GM12878 (cell line): ENCODE data around the gene LETM1. TPM values are rescaled to one million over a fixed set of nuclear protein-coding genes. Genes with fewer than 3 reads are reported as not detected.

Experiments used
- ATAC-seq: fragments of 200-7000 bp; cut with Tn5 transposase; 3 replicates; pipeline ENCODE4 v1.9.1; 2020; ENCODE audit warnings: mild to moderate bottlenecking, moderate library complexity
- BruUV-seq: library from RNA; stranded (reverse); fragments of 400-500 nt; replicated peaks from 2 replicates; lab custom pipeline; 2021; lab: Mats Ljungman, UMichigan
- CTCF ChIA-PET: fragments of 300-600 bp; sonication (Branson Sonifier 250); formaldehyde crosslinking; extraction: SDS; loops from one replicate; lab custom pipeline; 2021; ENCODE audit warnings: inconsistent platforms; lab: Yijun Ruan, JAX
- POLR2A ChIA-PET: fragments of 350-600 bp; formaldehyde crosslinking; extraction: SDS; loops from one replicate; lab custom pipeline; 2021; ENCODE audit warnings: inconsistent platforms; lab: Charles Lee
- RAD21 ChIA-PET: fragments of 300-600 bp; sonication (Branson Sonifier 250); formaldehyde crosslinking; loops from one replicate; lab custom pipeline; 2023; ENCODE audit warnings: antibody characterized with exemption; ENCODE audit not compliant: unreplicated experiment; lab: Charles Lee
- SMC1A ChIA-PET: fragments of 300-600 bp; sonication (Branson Sonifier 250); formaldehyde crosslinking; loops from one replicate; lab custom pipeline; 2023; ENCODE audit not compliant: unreplicated experiment, uncharacterized antibody; lab: Charles Lee
- DNase-seq: peaks from one replicate; pipeline ENCODE4 v3.0.0-alpha.2; 2011; ENCODE audit warnings: low read depth, low spot score
- FAIRE-seq: peaks from 3 replicates; lab custom pipeline; 2011; peaks lifted over from hg19 to GRCh38; lab: Jason Lieb, UNC
- H2AFZ ChIP-seq: 2 replicates; pipeline ENCODE4 v1.6.0; 2011; ENCODE audit warnings: low read depth, low read length, control low read depth; ENCODE audit not compliant: control insufficient read depth
- H3K27ac ChIP-seq: 2 replicates; pipeline ENCODE4 v1.5.1; 2011; ENCODE audit warnings: control low read depth; ENCODE audit not compliant: control insufficient read depth, insufficient read depth
- H3K27me3 ChIP-seq, 2 experiments: replicated peaks in 1 of 2; 2 replicates each; pipeline versions ENCODE4 v1.6.0 to v1.6.1; 2011; ENCODE audit warnings: low read length in 1 of 2; ENCODE audit not compliant: control insufficient read depth in 2 of 2, insufficient read depth in 2 of 2
- H3K36me3 ChIP-seq, 2 experiments: 2 replicates each; pipeline ENCODE4 v1.5.1; 2011; ENCODE audit warnings: low read length in 1 of 2; ENCODE audit not compliant: control insufficient read depth in 2 of 2, insufficient read depth in 2 of 2
- H3K4me1 ChIP-seq: 2 replicates; pipeline ENCODE4 v1.6.1; 2011; ENCODE audit warnings: mild to moderate bottlenecking, low read length, moderate library complexity, mixed read lengths; ENCODE audit not compliant: control insufficient read depth, insufficient read depth
- H3K4me2 ChIP-seq: 2 replicates; pipeline ENCODE4 v1.6.0; 2011; ENCODE audit warnings: control low read depth; ENCODE audit not compliant: control insufficient read depth, insufficient read depth
- H3K4me3 ChIP-seq: fragments of 200-600 bp; sonication (generic); 2 replicates; pipeline ENCODE4 v1.5.1; 2016
- H3K79me2 ChIP-seq: 2 replicates; pipeline ENCODE4 v1.6.0; 2011; ENCODE audit warnings: low read length; ENCODE audit not compliant: control insufficient read depth, insufficient read depth
- H3K9ac ChIP-seq: 2 replicates; pipeline ENCODE4 v1.8.0; 2011; ENCODE audit warnings: low read length, control low read depth, mixed read lengths; ENCODE audit not compliant: control insufficient read depth, insufficient read depth
- H3K9me3 ChIP-seq: replicated peaks from 3 replicates; pipeline ENCODE4 v1.5.1; 2011; ENCODE audit warnings: mild to moderate bottlenecking, low read length; ENCODE audit not compliant: control insufficient read depth, insufficient read depth
- H4K20me1 ChIP-seq: 2 replicates; pipeline ENCODE4 v1.6.0; 2011; ENCODE audit not compliant: control insufficient read depth, insufficient read depth
- BRCA1 ChIP-seq: IDR thresholded peaks from 2 replicates; pipeline ENCODE4 v1.6.1; 2011; ENCODE audit warnings: low read depth, low read length, improper control_type of control experiment
- CTCF ChIP-seq, 3 experiments: IDR thresholded peaks in 2 of 3; conservative IDR thresholded peaks in 1 of 3; 2 replicates each; pipeline ENCODE4 v1.5.1; 2011; ENCODE audit warnings: low read depth in 3 of 3, low read length in 3 of 3, mild to moderate bottlenecking in 3 of 3, control low read depth in 2 of 3, moderate library complexity in 2 of 3, inconsistent platforms in 1 of 3, mixed read lengths in 1 of 3; ENCODE audit not compliant: control insufficient read depth in 2 of 3, insufficient read depth in 1 of 3; ENCODE audit errors: extremely low read depth in 1 of 3
- EP300 ChIP-seq, 2 experiments: fragments of 150-350 bp in 1 of 2; IDR thresholded peaks; 2 replicates each; pipeline ENCODE4 v1.6.1; 2011 to 2012; ENCODE audit warnings: low read depth in 2 of 2, low read length in 2 of 2, borderline replicate concordance in 1 of 2, improper control_type of control experiment in 1 of 2, inconsistent platforms in 1 of 2; ENCODE audit not compliant: control insufficient read depth in 1 of 2
- EZH2 ChIP-seq: IDR thresholded peaks from 2 replicates; pipeline ENCODE4 v1.6.1; 2012; ENCODE audit warnings: low read depth, mild to moderate bottlenecking, control low read depth, inconsistent platforms, low read length, borderline replicate concordance; ENCODE audit not compliant: control insufficient read depth
- GATAD2B ChIP-seq: fragments of 450-650 bp; conservative IDR thresholded peaks from 2 replicates; pipeline ENCODE4 v1.6.1; 2017; ENCODE audit warnings: low read depth, mild to moderate bottlenecking, moderate library complexity
- HDAC2 ChIP-seq: fragments of 200-600 bp; sonication (generic); IDR thresholded peaks from 2 replicates; pipeline ENCODE4 v1.6.1; 2017
- HDGF ChIP-seq: fragments of 450-650 bp; IDR thresholded peaks from 2 replicates; pipeline ENCODE4 v1.6.1; 2016; ENCODE audit warnings: antibody characterized with exemption
- MYC ChIP-seq: IDR thresholded peaks from 2 replicates; pipeline ENCODE4 v1.6.1; 2011; ENCODE audit warnings: mild to moderate bottlenecking, low read length, moderate library complexity, inconsistent platforms; ENCODE audit not compliant: insufficient read depth, insufficient replicate concordance, insufficient read length, severe bottlenecking
- PML ChIP-seq: IDR thresholded peaks from 2 replicates; pipeline ENCODE4 v1.6.1; 2012; ENCODE audit warnings: low read length, inconsistent platforms
- POLR2A ChIP-seq: IDR thresholded peaks from 2 replicates; pipeline ENCODE4 v1.6.1; 2011; ENCODE audit warnings: low read depth, mild to moderate bottlenecking, low read length
- POU2F2 ChIP-seq: IDR thresholded peaks from 3 replicates; pipeline ENCODE4 v1.6.1; 2011; ENCODE audit warnings: low read depth, mild to moderate bottlenecking, low read length, borderline replicate concordance
- RAD21 ChIP-seq: IDR thresholded peaks from 2 replicates; pipeline ENCODE4 v1.6.1; 2011; ENCODE audit warnings: mild to moderate bottlenecking, low read depth, low read length, moderate library complexity; ENCODE audit not compliant: insufficient read depth
- RCOR1 ChIP-seq: conservative IDR thresholded peaks from 2 replicates; pipeline ENCODE4 v1.6.1; 2012; ENCODE audit warnings: low read depth, low read length, improper control_type of control experiment
- ZNF24 ChIP-seq: fragments of 450-650 bp; IDR thresholded peaks from 2 replicates; pipeline ENCODE4 v1.6.1; 2017; ENCODE audit warnings: antibody characterized with exemption, mild to moderate bottlenecking
- ZNF274 ChIP-seq: IDR thresholded peaks from one replicate; pipeline ENCODE4 v1.8.0; 2011; ENCODE audit not compliant: insufficient read length, insufficient read depth
- WGBS: methylation state at CpG from one replicate; pipeline ENCODE4 v1.1.6; 2016; ENCODE audit warnings: low lambda C conversion rate; ENCODE audit not compliant: insufficient replicate concordance, insufficient coverage; ENCODE audit errors: missing lambda C conversion rate; 5-methylcytosine and 5-hydroxymethylcytosine counted together
- in situ Hi-C: fragments of 300-500 bp; cut with MboI; formaldehyde crosslinking; loops from 9 replicates; pipeline ENCODE4 v1.14.3; 2018; ENCODE audit warnings: mixed read lengths
- intact Hi-C: fragments of 100-400 bp; cut with micrococcal nuclease; formaldehyde crosslinking; loops from one replicate; pipeline ENCODE4 v1.14.2; 2022; ENCODE audit not compliant: unreplicated experiment
- polyA plus RNA-seq, 11 experiments: library from polyadenylated mRNA; depleted of rRNA in 4 of 11; unstranded in 6 of 11; stranded (reverse) in 5 of 11; fragments of >200 nt; fragmentation: Nextera tagmentation in 4 of 11; fragmentation: Illumina TruSeq in 1 of 11; extraction: Ambion mirVana in 4 of 11; extraction: Trizol in 1 of 11; gene quantifications; 1 replicate in 1 of 11; 2 replicates in 10 of 11; pipeline versions ENCODE4 v1.2.1 to v1.2.3, GENCODE V29; 2011 to 2016; ENCODE audit warnings: inconsistent platforms in 2 of 11, missing spikeins in 2 of 11, low read depth in 1 of 11
- total RNA-seq, 4 experiments: library from RNA; depleted of rRNA in 3 of 4; stranded (reverse); fragments of >200 nt in 3 of 4; fragmentation: Illumina TruSeq in 1 of 4; extraction: Trizol in 1 of 4; gene quantifications; 2 replicates each; pipeline versions ENCODE4 v1.2.1 to v1.2.3, GENCODE V29; 2013 to 2021
- TF ChIP-seq, protein P1 (sequence below): IDR thresholded peaks from 2 replicates; pipeline ENCODE4 v1.6.1; 2012; ENCODE audit warnings: low read depth, low read length, improper control_type of control experiment

LETM1 gene
- total and polyA plus RNA-seq, 10 of the 15 experiments (the other 5 are each of a cell fraction or from before 2014, with no cell fraction given): 2.6 to 65.2 (median 30.2) TPM

DNA sequence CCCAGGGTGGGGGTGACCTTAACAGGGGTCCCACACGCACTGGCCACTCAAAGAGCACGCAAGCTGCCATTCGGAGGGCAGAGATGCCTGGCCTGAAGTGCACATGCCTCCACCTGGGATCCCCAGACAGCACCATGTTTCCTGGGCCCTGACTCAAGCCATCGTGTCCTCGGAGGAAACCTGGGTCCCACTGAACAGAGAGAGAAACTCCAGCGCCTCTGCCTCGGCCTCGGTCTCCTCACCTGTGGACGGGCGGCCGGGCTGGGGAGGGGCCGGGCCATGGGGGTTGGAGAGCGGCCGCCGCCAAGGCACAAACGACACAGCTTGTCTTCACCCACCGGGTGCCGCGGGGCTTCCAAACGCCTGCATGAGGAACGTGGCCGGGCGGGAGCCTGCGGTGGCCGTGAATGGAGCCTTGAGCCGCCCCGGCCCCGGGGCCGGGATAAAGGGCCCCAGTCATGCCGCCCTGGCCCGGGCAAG lies 92.8 kb downstream of the LETM1 start:
- ChIA-PET POLR2A (no interaction called here), CTCF (no interaction called here), SMC1A (no interaction called here), RAD21 (no interaction called here)
- Histone ChIP-seq H4K20me1 (no peaks in the 10 kb centered on the region), H3K27ac (no peak overlapping the region), H3K36me3 (no peaks in the 10 kb centered on the region), H3K79me2 (no peaks in the 10 kb centered on the region), H3K27me3 (peaks cover 0 to under 1% of the 10 kb centered on the region in 2 experiments; a peak in 1 of 4 replicates), H3K4me1 (no peaks in the 10 kb centered on the region), H3K9ac (no peak overlapping the region), H3K9me3 (no peaks in the 10 kb centered on the region), H3K4me2 (no peak overlapping the region), H3K4me3 (no peak overlapping the region), H2AFZ (no peak overlapping the region)
- intact Hi-C loops (no loop called here), in situ Hi-C loops (no loop called here)
- FAIRE-seq: no peak
- no TSS peak for BruUV-seq
- ATAC-seq: no peak
- DNase-seq: no peak
- TF ChIP-seq POU2F2 (no peak), ZNF24 (no peak), RCOR1 (no peak), RAD21 (no peak), POLR2A (no peak), ZNF274 (no peak), CTCF (IDR thresholded peaks at IDR 0.05 in 2 of 3, conservative IDR thresholded peaks at IDR 0.05 in 1 of 3; ENCODE audit: control insufficient read depth in 2 of 3, extremely low read depth in 1 of 3, insufficient read depth in 1 of 3, low read depth in 3 of 3, low read length in 3 of 3) (no peak), EZH2 (no peak), MYC (no peak), GATAD2B (no peak), HDGF (no peak), EP300 (IDR thresholded peaks at IDR 0.05; ENCODE audit: borderline replicate concordance in 1 of 2, control insufficient read depth in 1 of 2, low read depth in 2 of 2, low read length in 2 of 2) (no peak), BRCA1 (no peak), HDAC2 (no peak), PML (no peak)
- TF ChIP-seq, protein P1, sequence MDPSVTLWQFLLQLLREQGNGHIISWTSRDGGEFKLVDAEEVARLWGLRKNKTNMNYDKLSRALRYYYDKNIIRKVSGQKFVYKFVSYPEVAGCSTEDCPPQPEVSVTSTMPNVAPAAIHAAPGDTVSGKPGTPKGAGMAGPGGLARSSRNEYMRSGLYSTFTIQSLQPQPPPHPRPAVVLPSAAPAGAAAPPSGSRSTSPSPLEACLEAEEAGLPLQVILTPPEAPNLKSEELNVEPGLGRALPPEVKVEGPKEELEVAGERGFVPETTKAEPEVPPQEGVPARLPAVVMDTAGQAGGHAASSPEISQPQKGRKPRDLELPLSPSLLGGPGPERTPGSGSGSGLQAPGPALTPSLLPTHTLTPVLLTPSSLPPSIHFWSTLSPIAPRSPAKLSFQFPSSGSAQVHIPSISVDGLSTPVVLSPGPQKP: no peak
- WGBS: 20% methylated on average over 31 of the region's 31 CpGs
